Measurements from ENCODE around the gene PLEKHA6.

The PLEKHA6 gene

GRCh38 chr1:204176049-204176448, 183.7 kb downstream of the PLEKHA6 start:
- DNase-seq, result no peak

GRCh38 chr1:204174958-204175357, 184.8 kb downstream of the PLEKHA6 start:
- DNase-seq, result no peak

GRCh38 chr1:204172404-204173029, 187.2 kb downstream of the PLEKHA6 start:
- DNase-seq, result no peak

- DNase-seq, result no peak
These were observed 188.0 kb downstream of the PLEKHA6 start for GRCh38 chr1:204171751-204172178.

GRCh38 chr1:204170494-204171155, 189.1 kb downstream of the PLEKHA6 start:
- no peak for DNase-seq

- no peak for DNase-seq
These were observed 189.9 kb downstream of the PLEKHA6 start for GRCh38 chr1:204169858-204170257.

All from CD4-positive, alpha-beta T cell treated with Interleukin-4 for 4 hours (primary cell).